ENCODE results near the gene DNAJB4. TPM values are rescaled to one million over a fixed set of nuclear protein-coding genes. Genes with fewer than 3 reads are reported as not detected.

DNAJB4 gene
- total RNA-seq, 1 experiment from 2014 or later = 28.5 TPM

DNA sequence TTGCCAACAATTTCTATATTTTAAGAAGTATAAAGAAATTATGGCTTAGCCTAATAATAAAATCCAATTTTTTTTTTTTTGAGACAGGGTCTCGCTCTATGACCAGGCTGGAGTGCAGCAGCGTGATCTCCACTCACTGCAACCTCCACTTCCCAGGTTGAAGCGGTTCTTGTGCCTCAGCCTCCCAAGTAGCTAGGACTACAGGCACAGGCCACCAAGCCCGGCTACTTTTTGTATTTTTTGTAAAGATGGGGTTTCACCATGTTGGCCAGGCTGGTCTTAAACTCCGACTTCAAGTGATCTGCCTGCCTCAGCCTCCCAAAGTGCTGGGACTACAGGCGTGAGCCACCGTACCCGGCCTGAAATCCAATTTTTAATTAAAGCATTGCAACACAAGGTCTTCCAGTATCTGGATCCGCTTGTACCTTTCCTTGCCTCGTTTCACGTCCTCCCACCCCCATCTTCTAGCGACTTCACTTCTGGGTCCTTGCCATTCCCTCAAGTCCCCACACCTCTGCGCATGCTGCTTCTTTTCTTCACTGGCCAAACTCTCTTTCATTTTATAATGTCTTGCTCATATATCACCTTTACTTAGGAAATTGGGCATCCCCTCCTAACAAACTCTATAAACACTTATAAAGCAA is 28.2 kb upstream of the DNAJB4 start:
- peaks cover 31% of the 10 kb centered on the region for H3K36me3 Mint-ChIP-seq (ENCODE audit: insufficient read depth, unreplicated experiment)
- H3K4me1 Mint-ChIP-seq (ENCODE audit: insufficient read depth, unreplicated experiment) = peaks cover 25% of the 10 kb centered on the region
- H3K9me3 Mint-ChIP-seq (ENCODE audit: unreplicated experiment) = no peaks in the 10 kb centered on the region
- intact Hi-C loops (cut with micrococcal nuclease) = loop anchor here (5.0 to 10.0 kb wide), 3 partner anchors 116 to 219 kb away; partner anchors contain the start of gene USP33
- CTCF ChIA-PET = interaction anchor here (0.6 to 5.8 kb wide), 14 partner anchors 8 to 643 kb away, joined by 3 to 70 read pairs (median 4); partner anchors contain the start of genes DNAJB4 and IFI44L
- H3K4me3 Mint-ChIP-seq (ENCODE audit: unreplicated experiment) = no peak overlapping the region
- peak; percentile 36 for DNase-seq (ENCODE audit: unreplicated experiment)
- H3K27ac Mint-ChIP-seq (ENCODE audit: low read depth, unreplicated experiment) = no peak overlapping the region
- POLR2A ChIA-PET = interaction anchor here (0.6 to 9.6 kb wide), 19 partner anchors 12 to 219 kb away, joined by 3 to 598 read pairs (median 7); partner anchors contain the start of genes DNAJB4, MIGA1 and USP33
- TF ChIP-seq, protein P1, sequence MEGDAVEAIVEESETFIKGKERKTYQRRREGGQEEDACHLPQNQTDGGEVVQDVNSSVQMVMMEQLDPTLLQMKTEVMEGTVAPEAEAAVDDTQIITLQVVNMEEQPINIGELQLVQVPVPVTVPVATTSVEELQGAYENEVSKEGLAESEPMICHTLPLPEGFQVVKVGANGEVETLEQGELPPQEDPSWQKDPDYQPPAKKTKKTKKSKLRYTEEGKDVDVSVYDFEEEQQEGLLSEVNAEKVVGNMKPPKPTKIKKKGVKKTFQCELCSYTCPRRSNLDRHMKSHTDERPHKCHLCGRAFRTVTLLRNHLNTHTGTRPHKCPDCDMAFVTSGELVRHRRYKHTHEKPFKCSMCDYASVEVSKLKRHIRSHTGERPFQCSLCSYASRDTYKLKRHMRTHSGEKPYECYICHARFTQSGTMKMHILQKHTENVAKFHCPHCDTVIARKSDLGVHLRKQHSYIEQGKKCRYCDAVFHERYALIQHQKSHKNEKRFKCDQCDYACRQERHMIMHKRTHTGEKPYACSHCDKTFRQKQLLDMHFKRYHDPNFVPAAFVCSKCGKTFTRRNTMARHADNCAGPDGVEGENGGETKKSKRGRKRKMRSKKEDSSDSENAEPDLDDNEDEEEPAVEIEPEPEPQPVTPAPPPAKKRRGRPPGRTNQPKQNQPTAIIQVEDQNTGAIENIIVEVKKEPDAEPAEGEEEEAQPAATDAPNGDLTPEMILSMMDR (IDR thresholded peaks at IDR 0.05; ENCODE audit: unreplicated experiment) = no peak
- H3K27me3 Mint-ChIP-seq (ENCODE audit: insufficient read depth, unreplicated experiment) = no peaks in the 10 kb centered on the region
- BruUV-seq (replicated peaks) = no TSS peak

DNA sequence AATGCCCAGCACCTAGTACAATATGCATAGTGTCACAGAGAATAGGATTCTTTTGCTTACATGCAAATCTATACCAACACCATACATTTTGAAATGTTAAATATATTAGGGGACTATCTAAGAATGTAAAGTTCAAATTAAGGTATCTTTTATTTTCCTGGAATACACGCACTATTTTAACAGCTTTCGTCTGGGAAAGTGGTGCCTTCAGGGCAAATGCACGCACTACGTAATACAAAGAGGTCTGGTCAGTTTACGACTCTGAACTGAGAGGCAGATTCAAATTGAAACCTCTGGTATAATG is 26.8 kb upstream of the DNAJB4 start:
- H3K4me3 Mint-ChIP-seq (ENCODE audit: unreplicated experiment) = no peak overlapping the region
- H3K27ac Mint-ChIP-seq (ENCODE audit: low read depth, unreplicated experiment) = no peak overlapping the region
- ChIA-PET POLR2A (interaction anchor here (0.7 to 9.6 kb wide), 28 partner anchors 9 to 644 kb away, joined by 3 to 598 read pairs (median 5); partner anchors contain the start of genes DNAJB4, IFI44L, MIGA1 and USP33), CTCF (interaction anchor here (0.8 to 5.8 kb wide), 12 partner anchors 12 to 202 kb away, joined by 3 to 70 read pairs (median 4); partner anchors contain the start of gene DNAJB4)
- peaks cover 28% of the 10 kb centered on the region for H3K4me1 Mint-ChIP-seq (ENCODE audit: insufficient read depth, unreplicated experiment)
- intact Hi-C loops (cut with micrococcal nuclease) = loop anchor here (5.0 to 10.0 kb wide), 3 partner anchors 114 to 221 kb away; partner anchors contain the start of gene USP33
- H3K9me3 Mint-ChIP-seq (ENCODE audit: unreplicated experiment) = no peaks in the 10 kb centered on the region
- H3K27me3 Mint-ChIP-seq (ENCODE audit: insufficient read depth, unreplicated experiment) = no peaks in the 10 kb centered on the region
- TF ChIP-seq, protein P1 (IDR thresholded peaks at IDR 0.05; ENCODE audit: unreplicated experiment) = no peak
- DNase-seq (ENCODE audit: unreplicated experiment) = no peak
- BruUV-seq (replicated peaks) = no TSS peak
- H3K36me3 Mint-ChIP-seq (ENCODE audit: insufficient read depth, unreplicated experiment) = peaks cover 28% of the 10 kb centered on the region

DNA sequence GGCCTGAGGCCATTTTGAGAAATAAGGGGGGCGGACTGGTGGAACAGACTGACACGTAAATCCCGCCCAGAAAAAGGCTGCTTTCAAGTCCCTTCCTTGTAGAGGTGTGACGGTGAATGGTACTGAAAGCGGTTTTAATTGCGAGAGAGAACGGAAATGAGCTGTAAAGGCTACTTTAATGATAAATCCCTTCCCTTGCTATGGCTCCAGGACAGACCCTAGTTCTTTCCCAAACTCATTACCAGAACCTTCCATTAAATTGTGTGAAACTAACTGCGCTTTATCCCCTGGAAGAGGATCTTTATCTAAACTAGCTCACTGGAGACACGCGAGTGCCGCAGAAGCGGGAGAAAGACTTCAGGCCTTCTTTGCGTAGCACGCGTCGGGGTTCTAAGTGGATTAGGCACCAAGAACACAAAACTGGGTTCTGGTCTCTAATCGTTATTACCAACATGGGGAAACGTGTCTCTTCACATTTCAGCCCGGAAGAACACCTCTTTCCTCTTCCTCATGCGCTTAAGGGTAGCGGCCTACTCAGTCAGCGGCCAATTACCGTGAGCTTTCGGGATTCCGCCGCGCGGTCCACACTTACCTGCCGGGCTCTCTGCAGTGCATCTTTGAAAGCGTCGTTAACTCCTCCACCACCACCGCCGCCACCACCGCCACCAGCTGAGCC is 26.3 kb upstream of the DNAJB4 start:
- Mint-ChIP-seq H3K27ac (ENCODE audit: low read depth, unreplicated experiment) (no peak overlapping the region), H3K27me3 (ENCODE audit: insufficient read depth, unreplicated experiment) (no peaks in the 10 kb centered on the region), H3K4me1 (ENCODE audit: insufficient read depth, unreplicated experiment) (peaks cover 26% of the 10 kb centered on the region), H3K9me3 (ENCODE audit: unreplicated experiment) (no peaks in the 10 kb centered on the region), H3K4me3 (ENCODE audit: unreplicated experiment) (no peak overlapping the region), H3K36me3 (ENCODE audit: insufficient read depth, unreplicated experiment) (peaks cover 24% of the 10 kb centered on the region)
- ChIA-PET CTCF (interaction anchor here (0.6 to 5.8 kb wide), 15 partner anchors 12 to 315 kb away, joined by 3 to 70 read pairs (median 4); partner anchors contain the start of gene DNAJB4), POLR2A (interaction anchor here (0.7 to 9.6 kb wide), 41 partner anchors 9 to 644 kb away, joined by 3 to 598 read pairs (median 5); partner anchors contain the start of genes DNAJB4, IFI44L, MIGA1 and USP33)
- TF ChIP-seq, protein P1 (IDR thresholded peaks at IDR 0.05; ENCODE audit: unreplicated experiment) = no peak
- intact Hi-C loops (cut with micrococcal nuclease) = loop anchor here (5.0 to 10.0 kb wide), 3 partner anchors 114 to 221 kb away; partner anchors contain the start of gene USP33
- BruUV-seq (replicated peaks) = TSS peak; percentile 67
- peak; percentile 96 for DNase-seq (ENCODE audit: unreplicated experiment)
